ACC112 (cell line): ENCODE measurements around the gene DIP2B.

ENCODE experiments used
- H2AFZ ChIP-seq: fragments of 200-600 bp; sonication (generic); one replicate; pipeline ENCODE4 v1.6.0; 2017; ENCODE audit warnings: antibody characterized with exemption, low read length; ENCODE audit not compliant: unreplicated experiment
- H3K27ac ChIP-seq: fragments of 200-600 bp; sonication (generic); 2 replicates; pipeline ENCODE4 v1.5.1; 2014; ENCODE audit warnings: low read depth, mild to moderate bottlenecking, antibody characterized with exemption, low read length, moderate library complexity
- H3K27me3 ChIP-seq: fragments of 200-600 bp; sonication (generic); 2 replicates; pipeline ENCODE4 v1.6.1; 2014; ENCODE audit warnings: mild to moderate bottlenecking, antibody characterized with exemption, low read length, moderate library complexity, mixed read lengths; ENCODE audit not compliant: insufficient read depth
- H3K36me3 ChIP-seq: fragments of 200-600 bp; sonication (generic); 2 replicates; pipeline ENCODE4 v1.6.1; 2016; ENCODE audit warnings: mild to moderate bottlenecking, antibody characterized with exemption, low read length, moderate library complexity, mixed read lengths; ENCODE audit not compliant: insufficient read depth
- H3K4me1 ChIP-seq: fragments of 200-600 bp; sonication (generic); one replicate; pipeline ENCODE4 v1.6.1; 2016; ENCODE audit warnings: low read length, mixed read lengths; ENCODE audit not compliant: insufficient read depth, unreplicated experiment, control insufficient read depth
- H3K4me3 ChIP-seq: fragments of 200-600 bp; sonication (generic); 2 replicates; pipeline ENCODE4 v1.5.1; 2014; ENCODE audit warnings: mild to moderate bottlenecking, low read depth, low read length
- H3K79me2 ChIP-seq: fragments of 200-600 bp; sonication (generic); one replicate; pipeline ENCODE4 v1.6.0; 2016; ENCODE audit warnings: low read length; ENCODE audit not compliant: control insufficient read depth, unreplicated experiment, insufficient read depth

DIP2B gene

DNA sequence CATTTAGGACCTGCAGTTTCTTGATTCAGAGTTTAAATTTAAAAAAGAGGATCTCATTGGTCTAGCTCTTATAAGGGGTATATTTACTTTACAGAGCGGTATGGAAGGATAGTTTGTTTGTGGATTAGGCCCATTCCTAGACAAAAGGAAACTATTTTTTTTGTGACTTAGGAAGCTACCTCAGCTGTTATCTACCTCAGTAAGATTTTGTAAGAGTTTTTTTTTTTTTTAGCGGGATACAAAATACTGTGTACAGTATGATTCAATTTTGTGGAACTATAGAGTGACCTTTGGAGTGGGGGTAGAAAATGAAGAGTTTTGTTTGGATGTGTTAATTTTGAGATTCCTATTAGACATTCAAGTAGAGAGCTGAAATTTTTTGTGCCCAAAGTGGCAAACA is 154.5 kb downstream of the DIP2B start:
- no peak overlapping the region for H3K4me3 ChIP-seq
- no peaks in the 10 kb centered on the region for H3K4me1 ChIP-seq
- H3K27ac ChIP-seq = no peak overlapping the region
- no peaks in the 10 kb centered on the region for H3K79me2 ChIP-seq
- no peak overlapping the region for H2AFZ ChIP-seq
- H3K27me3 ChIP-seq = no peaks in the 10 kb centered on the region
- 0 out of 2 replicates have a peak, but pooled peaks cover 5% of the 10 kb centered on the region for H3K36me3 ChIP-seq

DNA sequence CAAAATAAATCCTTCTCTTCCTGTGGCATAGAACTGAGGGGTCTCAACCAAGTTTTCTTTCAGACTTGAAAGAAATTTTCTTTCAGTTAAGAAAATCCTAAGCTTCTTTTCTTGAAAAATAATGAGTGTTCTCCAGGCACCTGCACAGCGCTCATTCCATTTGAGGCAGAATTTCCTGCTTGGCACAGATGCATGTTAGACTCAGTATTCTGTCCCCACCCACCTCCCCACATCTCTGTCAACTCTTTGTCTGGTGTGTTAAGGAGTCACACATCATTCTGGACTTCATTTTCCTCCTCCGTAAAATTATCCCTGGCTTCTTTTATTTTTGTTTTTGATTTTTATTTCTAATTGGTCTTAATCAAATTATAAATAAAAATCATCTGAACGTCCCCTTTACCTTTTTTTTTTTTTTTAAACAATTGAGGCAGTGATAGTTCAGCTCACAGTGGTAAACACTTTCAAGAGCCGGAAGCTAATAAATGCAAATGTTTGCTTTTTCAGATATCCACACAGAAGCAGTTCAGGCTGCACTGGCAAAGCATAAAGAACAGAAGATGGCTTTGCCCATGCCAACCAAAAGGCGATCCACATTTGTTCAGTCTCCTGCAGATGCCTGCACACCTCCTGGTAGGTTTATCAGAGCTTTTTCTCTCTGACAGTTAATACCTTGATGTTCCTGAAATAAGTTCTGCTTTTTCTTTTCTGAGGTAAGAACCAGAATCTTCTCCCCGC is 155.1 kb downstream of the DIP2B start:
- no peaks in the 10 kb centered on the region for H3K27me3 ChIP-seq
- H3K27ac ChIP-seq = no peak overlapping the region

DNA sequence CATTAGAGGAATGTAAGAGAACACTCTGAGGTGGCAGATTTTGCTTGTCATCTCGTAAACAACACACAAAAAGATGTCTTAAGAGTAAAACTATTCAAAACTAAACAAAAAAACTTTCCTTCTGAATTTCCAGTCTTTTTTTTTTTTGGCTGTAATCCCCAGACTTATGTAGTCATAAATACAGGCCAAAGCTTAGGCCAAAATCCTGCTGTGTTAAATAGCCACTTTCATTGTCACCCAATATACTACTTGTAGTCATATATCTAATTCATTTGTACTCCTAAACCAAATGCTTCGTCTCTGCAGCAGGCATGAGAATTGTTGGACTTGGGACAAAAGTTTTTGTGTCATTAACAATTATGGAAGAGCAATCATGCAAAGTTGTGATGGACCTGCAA is 155.6 kb downstream of the DIP2B start:
- Histone ChIP-seq H3K4me1 (no peaks in the 10 kb centered on the region), H3K27me3 (no peaks in the 10 kb centered on the region), H3K4me3 (no peak overlapping the region), H3K79me2 (no peaks in the 10 kb centered on the region), H3K36me3 (0 out of 2 replicates have a peak, but pooled peaks cover 5% of the 10 kb centered on the region), H2AFZ (no peak overlapping the region), H3K27ac (no peak overlapping the region)

More for the DNA sequence above, 155.1 kb downstream of the DIP2B start:
- Histone ChIP-seq H2AFZ (no peak overlapping the region), H3K4me3 (no peak overlapping the region), H3K79me2 (no peaks in the 10 kb centered on the region), H3K4me1 (no peaks in the 10 kb centered on the region), H3K36me3 (0 out of 2 replicates have a peak, but pooled peaks cover 5% of the 10 kb centered on the region)

DNA sequence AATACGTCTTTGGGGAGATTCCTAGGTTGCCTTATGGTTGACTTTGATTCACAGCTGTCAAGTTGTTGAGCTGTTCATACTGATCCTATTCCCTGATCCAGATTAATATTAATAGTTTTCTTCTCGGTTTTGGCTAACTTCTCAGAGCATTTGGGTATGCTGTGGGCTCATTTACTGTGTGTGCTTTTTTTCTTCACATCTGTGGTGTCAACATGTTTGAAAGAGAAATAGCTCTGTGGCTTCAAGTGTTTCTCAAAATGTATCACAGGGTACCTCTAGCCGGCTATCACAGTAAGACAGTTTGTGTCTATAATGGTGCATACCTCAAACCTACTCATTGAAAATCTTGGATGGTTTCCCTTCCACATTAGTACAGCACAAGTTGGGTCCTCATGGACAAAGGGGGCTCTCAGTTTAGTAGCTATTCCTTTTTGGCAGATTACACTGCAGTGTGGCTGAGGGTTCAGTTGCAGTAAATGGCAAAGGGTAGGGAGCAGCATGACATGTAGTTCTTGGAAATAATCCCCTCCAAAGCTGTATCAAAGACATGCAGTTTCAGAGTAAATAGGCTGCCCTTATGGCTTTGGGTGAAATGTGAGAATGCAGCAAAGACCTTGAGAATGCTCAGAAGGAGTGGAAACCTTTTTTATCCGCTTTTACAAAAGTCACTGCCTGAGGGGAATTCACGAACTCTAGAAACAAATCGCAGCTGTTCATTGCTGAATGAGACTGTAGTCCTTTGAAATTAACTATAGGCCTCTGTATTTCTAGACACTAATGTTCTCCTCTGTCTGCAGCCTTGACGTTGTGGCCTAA is 156.7 kb downstream of the DIP2B start:
- H3K79me2 ChIP-seq = no peaks in the 10 kb centered on the region
- H3K4me1 ChIP-seq = no peaks in the 10 kb centered on the region
- H3K27me3 ChIP-seq = no peaks in the 10 kb centered on the region
- no peak overlapping the region for H2AFZ ChIP-seq
- H3K4me3 ChIP-seq = no peak overlapping the region
- H3K36me3 ChIP-seq = 0 out of 2 replicates have a peak, but pooled peaks cover 5% of the 10 kb centered on the region
- no peak overlapping the region for H3K27ac ChIP-seq

DNA sequence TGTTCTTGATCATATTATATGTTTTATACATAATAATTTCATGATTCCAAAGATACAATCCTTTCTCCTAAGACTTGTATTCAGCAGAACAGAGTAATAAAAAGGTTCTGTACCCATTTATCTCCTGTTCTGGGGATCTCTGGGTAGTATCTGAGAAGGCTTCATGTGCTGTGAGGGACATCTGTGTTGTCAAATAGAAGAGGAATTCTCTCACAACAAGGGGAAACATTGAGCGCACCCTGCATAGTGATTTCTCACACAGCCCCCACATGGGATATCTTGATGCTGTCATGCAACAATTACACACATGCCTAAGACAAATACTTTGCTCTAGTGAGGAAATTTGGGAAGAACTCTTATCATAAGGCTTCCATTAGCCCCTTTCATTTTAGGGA is 157.3 kb downstream of the DIP2B start:
- no peak overlapping the region for H3K4me3 ChIP-seq
- no peak overlapping the region for H2AFZ ChIP-seq
- no peaks in the 10 kb centered on the region for H3K79me2 ChIP-seq
- no peaks in the 10 kb centered on the region for H3K4me1 ChIP-seq
- H3K27ac ChIP-seq = no peak overlapping the region
- 0 out of 2 replicates have a peak, but pooled peaks cover 5% of the 10 kb centered on the region for H3K36me3 ChIP-seq
- no peaks in the 10 kb centered on the region for H3K27me3 ChIP-seq

DNA sequence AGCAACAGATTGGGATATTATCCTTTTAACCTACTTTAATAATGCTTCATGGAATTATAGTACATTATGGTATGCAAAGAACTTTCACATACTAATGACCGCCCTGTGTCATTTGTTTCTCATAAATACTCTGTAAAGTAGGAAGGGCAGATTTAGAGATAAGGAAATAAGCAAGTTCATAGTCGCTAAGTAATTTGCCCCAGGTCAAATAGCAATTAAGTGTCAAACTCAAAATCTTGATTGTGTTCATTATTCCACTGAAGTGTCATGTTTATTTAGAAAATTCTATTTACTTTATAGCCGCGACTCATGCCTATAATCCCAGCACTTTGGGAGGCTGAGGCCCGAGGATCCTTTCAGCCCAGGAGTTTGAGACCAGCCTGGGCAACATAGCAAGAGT is 160.4 kb downstream of the DIP2B start:
- Histone ChIP-seq H3K4me3 (no peak overlapping the region), H3K27me3 (no peaks in the 10 kb centered on the region), H3K36me3 (0 out of 2 replicates have a peak, but pooled peaks cover 5% of the 10 kb centered on the region), H2AFZ (no peak overlapping the region), H3K79me2 (no peaks in the 10 kb centered on the region), H3K27ac (no peak overlapping the region), H3K4me1 (no peaks in the 10 kb centered on the region)

DNA sequence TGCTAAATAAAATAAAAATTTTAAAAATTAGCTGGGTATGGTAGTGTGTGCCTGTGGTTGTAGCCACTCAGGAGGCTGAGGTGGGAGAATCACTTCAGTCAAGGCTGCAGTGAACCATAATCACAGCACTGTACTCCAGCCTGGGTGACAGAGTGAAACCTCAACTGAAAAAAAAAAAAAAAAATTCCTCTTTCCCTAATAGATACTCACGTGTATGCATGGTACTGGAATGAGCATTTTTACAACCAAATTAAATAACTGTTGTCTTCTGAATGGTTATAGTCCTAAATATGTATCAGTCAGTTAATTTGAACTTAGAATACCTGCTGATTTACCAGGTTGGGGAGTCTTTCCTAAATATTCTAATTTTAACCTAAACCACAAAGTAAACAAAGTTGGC is 160.8 kb downstream of the DIP2B start:
- no peaks in the 10 kb centered on the region for H3K27me3 ChIP-seq
- H3K27ac ChIP-seq = no peak overlapping the region
- H3K4me1 ChIP-seq = no peaks in the 10 kb centered on the region
- H3K4me3 ChIP-seq = no peak overlapping the region
- H3K36me3 ChIP-seq = 0 out of 2 replicates have a peak, but pooled peaks cover under 1% of the 10 kb centered on the region
- no peaks in the 10 kb centered on the region for H3K79me2 ChIP-seq
- H2AFZ ChIP-seq = no peak overlapping the region

DNA sequence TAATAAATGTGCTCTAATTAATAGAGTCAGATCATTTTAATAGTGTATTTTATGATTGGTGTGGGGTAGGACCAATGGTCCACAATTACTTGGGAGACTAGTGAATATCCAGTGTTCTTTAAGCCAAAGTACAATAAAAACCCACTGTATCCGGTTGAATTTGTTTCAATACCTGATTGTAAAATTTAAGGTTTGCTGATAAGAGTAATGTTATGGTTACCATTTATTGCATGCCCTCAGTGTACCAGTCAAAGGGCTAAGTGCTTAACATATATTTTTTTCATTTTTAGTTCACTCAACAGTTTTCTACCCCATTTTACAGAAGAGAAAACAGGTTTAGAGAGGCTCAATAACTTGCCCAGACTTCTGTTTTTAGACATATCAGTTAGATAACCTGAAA is 161.2 kb downstream of the DIP2B start:
- Histone ChIP-seq H3K27me3 (no peaks in the 10 kb centered on the region), H3K36me3 (no peaks in the 10 kb centered on the region; the same call in 1 of the 2 replicates), H3K79me2 (no peaks in the 10 kb centered on the region), H2AFZ (no peak overlapping the region), H3K4me3 (no peak overlapping the region), H3K4me1 (no peaks in the 10 kb centered on the region), H3K27ac (no peak overlapping the region)

DNA sequence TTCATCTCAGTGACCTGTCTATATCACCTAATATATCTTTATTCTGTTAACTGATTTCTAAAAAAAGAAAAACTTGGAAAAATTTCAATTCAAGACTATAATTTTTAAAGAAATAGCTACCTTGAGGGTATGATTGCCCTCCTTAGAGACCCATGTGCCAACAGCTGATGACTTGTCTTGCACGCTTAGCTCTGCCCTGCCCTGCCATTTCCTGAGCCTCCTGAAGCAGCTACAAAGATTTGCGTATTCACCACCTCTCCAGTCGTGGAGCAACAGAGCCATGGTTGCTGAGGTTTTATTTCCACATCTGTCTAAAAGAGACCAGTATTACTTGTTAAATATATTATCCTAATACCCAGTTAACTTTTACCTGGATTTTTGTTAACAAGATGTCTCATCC is 167.4 kb downstream of the DIP2B start:
- Histone ChIP-seq H3K27ac (no peak overlapping the region), H2AFZ (no peak overlapping the region), H3K79me2 (no peaks in the 10 kb centered on the region), H3K4me3 (no peak overlapping the region), H3K4me1 (no peaks in the 10 kb centered on the region), H3K27me3 (no peaks in the 10 kb centered on the region), H3K36me3 (no peaks in the 10 kb centered on the region; the same call in none of the 2 replicates)

DNA sequence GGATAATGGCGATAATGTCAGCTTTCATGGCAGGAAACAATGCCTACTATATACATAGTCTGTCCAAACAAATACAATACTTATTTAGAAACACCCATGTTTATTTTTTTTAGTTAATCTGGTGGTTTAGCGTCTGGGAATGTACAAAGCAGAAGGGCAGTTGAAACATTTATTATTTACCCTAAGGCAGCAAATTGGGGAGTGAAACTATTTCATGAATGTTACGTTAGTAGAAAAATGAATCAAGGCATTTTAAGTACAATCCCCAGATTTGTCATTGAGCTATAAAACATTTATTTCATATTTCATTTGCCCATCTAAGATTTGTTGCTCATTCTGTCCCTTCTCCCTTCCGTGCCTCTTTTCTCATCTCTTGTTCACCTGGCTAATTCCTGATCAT is 172.0 kb downstream of the DIP2B start:
- no peaks in the 10 kb centered on the region; the same call in none of the 2 replicates for H3K36me3 ChIP-seq

More for the DNA sequence above, 172.0 kb downstream of the DIP2B start:
- Histone ChIP-seq H3K27ac (no peak overlapping the region), H3K4me3 (no peak overlapping the region), H3K4me1 (no peaks in the 10 kb centered on the region), H3K27me3 (no peaks in the 10 kb centered on the region), H2AFZ (no peak overlapping the region), H3K79me2 (no peaks in the 10 kb centered on the region)
